ENCODE data around the gene YJU2.
"Not testable (repeated sequence)": the region's sequence is repeated elsewhere in the genome, so short reads cannot be mapped to it uniquely, and the experiment has no call there.

The YJU2 gene

DNA sequence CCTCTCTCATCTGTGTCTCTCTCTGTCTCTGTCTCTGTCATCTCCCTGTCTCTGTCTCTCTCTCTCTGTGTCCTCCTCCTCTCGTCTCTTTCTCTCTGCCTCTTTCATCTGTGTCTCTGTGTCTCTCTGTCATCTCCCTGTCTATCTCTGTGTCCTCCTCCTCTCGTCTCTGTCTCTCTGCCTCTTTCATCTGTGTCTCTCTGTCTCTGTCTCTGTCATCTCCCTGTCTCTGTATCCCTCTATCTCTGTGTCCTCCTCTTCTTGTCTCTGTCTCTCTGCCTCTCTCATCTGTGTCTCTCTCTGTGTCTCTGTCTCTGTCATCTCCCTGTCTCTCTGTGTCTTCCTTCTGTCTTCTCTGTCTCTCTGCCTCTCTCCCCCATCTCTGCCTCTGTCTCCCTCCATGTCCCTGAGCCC is 18.1 kb upstream of the YJU2 start:
- no peak for DNase-seq (ENCODE audit: low read depth in 2 of 2)

DNA sequence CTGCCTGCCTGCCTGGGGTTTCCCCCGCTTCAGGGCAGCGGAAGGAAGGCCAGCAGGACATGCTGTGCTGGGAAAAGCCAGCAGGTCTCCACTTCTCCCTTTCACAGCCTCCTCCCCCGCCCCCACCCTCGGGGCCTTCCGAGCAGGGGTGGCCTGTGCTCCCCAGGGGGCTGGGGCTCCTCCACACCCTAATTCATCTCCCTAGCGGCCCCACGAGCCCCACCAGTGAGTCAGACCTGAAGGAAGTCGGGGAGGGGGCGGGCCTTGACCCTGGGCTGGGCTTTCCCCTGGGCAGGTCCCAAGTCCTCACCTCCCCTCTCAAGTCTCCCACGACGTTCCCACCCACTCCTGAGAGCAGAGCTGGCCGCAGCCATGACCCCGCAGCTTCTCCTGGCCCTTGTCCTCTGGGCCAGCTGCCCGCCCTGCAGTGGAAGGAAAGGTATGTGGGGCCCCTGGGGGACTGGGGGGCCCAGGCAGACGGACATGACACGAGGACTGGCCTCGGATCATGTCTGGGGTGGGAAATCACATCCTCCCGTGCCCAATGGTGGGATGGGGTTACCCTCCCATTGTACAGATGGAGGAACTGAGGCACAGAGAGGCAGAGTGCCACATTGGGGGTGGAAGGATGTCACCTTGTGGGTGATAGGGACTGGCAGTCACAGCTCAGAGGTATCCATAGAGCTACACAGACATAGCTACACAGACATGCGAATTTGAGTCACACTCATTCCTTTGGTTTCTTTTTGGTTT is 17.5 kb upstream of the YJU2 start, which contains the start of gene EBI3:
TSS of gene EBI3 (plus strand) at position 345 of the 753 bp plus-strand sequence. CDS start at position 373, 28 bp downstream.
- DNase-seq (ENCODE audit: low read depth in 2 of 2): no peak

DNA sequence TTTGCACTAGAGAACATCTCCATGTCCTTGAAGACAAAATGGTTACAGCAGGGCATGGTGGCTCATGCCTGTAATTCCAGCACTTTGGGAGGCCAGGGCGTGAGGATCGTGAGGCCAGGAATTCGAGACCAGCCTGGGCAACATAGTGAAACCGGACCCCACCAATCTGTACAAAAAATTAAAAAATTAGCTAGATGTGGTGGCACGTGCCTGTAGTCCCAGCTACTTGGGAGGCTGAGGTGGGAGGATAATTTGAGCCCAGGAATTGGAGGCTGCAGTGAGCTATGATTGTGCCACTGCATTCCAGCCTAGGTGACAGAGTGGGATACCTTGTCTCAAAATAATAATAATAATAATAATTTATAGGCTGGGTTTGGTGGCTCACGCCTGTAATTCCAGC is 16.6 kb upstream of the YJU2 start:
- DNase-seq (ENCODE audit: low read depth in 2 of 2): not testable (repeated sequence)

DNA sequence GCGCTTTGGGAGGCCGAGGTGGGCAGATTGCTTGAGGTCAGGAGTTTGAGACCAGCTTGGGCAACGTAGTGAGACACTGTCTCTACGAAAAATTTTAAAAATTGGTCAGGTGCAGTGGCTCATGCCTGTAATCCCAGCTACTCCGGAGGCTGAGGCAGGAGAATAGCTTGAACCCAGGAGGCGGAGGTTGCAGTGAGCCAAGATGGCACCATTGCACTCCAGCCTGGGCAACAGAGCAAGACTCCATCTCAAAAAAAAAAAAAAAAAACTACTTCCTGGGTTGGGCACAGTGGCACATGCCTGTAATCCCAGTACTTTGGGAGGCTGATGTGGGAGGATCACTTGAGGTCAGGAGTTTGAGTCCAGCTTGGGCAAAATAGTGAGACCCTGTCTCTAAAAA is 15.4 kb upstream of the YJU2 start:
- not testable (repeated sequence) for DNase-seq (ENCODE audit: low read depth in 2 of 2)

DNA sequence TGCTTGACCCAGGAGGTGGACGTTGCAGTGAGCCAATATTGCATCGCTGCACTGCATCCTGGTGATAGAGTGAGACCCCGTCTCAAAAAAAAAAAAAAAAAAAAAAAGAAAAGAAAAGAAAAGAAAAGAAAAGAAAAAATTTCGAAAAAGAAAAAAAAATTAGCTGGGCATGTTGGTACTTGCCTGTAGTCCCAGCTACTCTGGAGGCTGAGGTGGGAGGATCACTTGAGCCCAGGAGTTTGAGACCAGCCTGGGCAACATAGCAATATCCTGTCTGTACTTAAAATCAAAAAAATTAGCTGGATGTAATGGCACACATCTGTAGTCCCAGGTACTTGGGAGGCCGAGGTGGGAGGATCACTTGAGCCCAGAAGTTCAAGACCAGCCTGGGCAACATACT is 14.7 kb upstream of the YJU2 start:
- not testable (repeated sequence) for DNase-seq (ENCODE audit: low read depth in 2 of 2)

DNA sequence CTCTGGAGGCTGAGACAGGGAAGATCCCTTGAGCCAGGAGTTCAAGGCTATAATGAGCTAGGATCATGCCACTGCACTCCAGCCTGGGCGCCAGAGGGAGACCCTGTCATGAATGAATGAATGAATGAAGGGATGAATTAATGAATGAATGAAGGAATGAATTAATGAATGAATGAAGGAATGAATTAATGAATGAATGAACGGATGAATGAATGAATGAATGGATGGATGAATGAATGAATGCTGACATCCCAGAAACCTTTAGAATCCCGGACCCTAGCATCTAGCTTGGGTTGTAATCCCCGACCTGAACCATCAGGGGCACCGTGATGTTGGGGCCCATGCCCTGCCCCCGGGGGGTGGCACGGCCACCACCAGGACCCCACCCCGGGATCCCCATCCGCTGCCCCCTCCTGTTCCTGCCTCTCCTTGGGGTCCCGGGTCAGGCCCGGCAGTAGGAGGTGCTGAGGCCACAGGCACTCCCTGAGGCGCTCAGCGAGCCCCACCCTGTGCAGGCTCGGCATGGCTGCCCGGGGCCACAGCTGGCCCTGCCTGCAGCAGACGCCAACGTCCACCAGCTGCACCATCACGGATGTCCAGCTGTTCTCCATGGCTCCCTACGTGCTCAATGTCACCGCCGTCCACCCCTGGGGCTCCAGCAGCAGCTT is 14.1 kb upstream of the YJU2 start:
- DNase-seq (ENCODE audit: low read depth in 2 of 2): no peak

DNA sequence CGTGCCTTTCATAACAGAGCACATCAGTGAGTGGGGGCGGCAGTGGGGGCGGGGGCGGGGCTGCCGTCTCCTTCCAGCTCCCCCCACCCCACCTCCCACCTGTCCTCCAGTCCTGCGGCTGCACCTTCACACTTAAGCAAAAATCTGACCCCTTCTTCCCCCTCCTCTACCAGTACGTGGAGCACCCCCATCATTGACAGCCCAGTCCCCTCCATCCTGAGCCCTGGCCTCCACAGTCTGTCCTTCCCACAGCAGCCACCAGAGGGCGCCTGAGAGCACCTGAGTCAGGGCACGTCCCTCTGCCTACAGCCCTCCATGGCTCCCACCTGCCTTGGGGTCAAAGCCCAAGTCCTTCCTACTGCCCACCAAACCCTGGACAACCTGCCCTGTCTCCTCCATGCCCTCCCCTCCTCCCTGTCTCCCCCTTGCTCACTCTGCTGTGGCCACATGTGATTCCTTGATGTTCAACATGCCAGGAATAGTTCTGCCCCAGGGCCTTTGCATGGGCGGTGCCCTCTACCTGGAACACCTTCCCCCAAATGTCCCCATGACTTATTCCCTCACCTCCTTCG is 13.5 kb upstream of the YJU2 start:
- no peak for DNase-seq (ENCODE audit: low read depth in 2 of 2)

DNA sequence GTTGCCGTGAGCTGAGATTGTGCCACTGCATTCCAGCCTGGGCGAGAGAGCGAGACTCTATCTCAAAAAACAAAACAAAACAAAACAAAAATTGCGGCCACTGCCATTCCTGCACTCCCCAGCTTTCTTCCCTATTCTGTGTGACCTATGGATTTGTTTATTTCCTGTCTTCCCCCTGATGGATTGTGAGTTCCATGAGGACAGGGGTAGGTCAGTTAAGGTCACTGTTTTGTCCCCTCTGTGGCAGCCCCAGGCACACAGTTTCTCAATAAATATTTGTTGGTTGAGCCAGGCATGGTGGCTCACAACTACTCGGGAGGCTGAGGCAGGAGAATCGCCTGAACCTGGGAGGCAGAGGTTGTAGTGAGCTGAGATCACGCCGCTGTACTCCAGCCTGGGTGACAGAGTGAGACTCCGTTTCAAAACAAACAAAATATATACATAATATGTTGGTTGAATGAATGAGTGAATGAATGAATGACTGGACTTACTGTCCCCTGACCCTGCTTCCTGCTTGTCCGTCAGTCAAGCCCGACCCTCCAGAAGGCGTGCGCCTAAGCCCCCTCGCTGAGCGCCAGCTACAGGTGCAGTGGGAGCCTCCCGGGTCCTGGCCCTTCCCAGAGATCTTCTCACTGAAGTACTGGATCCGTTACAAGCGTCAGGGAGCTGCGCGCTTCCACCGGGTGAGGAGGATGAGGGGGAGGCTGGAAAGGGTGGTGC is 12.6 kb upstream of the YJU2 start:
- DNase-seq (ENCODE audit: low read depth in 2 of 2): no peak

DNA sequence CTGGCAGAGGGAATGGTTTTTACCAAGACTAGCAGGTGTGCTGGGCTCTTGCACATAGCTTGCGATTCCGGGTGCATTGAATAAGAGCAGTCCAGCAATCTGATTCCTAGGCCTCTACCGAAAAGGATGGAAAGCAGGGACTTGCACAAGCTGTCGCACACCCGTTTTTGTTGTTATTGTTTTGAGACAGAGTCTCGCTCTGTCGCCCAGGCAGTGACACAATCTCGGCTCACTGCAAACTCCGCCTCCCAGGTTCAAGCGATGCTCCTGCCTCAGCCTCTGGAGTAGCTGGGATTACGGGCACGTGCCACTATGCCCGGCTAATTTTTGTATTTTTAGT is 12.0 kb upstream of the YJU2 start:
- DNase-seq (ENCODE audit: low read depth in 2 of 2): no peak

DNA sequence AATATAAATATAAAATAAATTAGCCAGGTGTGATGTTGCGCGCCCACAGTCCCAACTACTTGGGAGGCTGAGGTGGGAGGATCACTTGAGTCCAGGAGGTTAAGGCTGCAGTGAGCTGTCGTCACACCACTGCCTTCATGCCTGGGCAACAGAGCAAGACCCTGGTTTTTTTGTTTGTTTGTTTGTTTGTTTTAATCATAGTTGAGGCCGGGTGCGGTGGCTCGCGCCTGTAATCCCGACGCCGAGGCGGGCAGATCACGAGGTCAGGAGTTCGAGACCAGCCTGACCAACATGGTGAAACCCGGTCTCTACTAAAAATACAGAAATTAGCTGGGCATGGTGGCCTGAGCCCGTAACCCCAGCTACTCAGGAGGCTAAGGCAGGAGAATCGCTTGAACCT is 9.4 kb upstream of the YJU2 start:
- DNase-seq (ENCODE audit: low read depth in 2 of 2): not testable (repeated sequence)

DNA sequence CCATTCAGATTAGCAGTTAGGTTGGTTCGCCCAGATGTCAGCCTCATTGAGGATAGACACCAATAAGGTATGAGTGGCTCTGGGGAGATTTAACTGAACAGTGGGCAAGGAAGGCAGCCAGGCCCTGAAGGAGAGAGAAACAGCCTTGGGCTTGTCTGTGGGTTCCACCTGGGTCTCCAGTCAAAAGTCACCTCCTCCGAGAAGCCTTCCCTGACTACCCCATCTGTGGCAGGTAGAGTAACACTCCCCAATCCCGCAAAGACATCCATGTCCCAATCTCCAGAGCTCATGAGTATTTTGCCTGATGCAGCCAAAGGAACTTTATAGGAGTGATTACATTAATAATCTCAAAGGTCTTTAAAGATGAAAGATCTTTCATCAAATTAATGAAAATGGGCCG is 8.0 kb upstream of the YJU2 start:
- DNase-seq (ENCODE audit: low read depth in 2 of 2): no peak

DNA sequence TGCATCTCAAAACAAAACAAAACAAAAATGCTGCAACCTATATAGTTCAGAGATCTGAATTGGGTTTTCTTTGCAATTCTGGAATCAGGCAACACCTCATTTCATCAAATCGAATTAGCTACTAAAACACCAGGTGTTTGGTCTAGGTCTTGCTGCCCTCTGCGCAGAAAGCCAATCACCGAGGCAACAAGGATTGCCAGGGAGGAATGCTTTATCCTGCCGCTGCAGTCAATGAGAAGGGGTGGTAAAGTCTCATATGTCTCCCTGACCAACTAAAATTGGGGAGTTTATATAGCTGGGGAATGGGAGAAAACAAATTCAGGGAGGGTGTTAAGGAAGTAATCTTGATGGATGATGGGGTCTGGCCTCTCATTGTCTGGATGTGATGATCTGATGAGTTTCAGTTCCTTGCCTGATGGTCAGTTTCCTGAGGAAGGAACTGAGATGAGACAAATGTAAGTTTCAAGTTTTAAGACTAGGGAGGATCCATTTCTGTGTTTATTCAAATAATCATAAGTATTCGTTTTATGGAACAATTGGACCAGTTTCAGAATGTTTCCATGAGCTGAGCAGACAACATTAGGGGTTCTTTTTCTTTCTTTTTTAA is 5.0 kb upstream of the YJU2 start:
- no peak for DNase-seq (ENCODE audit: low read depth in 2 of 2)

DNA sequence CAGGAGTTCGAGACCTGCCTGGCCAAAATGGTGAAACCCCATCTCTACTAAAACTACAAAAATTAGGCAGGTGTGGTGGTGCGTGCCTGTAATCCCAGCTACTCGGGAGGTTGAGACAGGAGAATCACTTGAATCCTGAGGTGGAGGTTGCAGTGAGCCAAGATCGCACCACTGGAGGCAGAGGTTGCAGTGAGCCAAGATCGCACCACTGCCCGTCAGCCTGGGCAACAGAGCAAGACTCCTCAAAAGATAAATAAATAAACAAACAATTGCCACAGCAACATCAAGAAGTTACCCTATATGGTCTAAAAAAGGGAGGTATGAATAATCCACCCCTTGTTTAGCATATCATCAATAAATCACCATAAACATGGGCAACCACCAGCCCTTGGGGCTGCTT is 942 bp upstream of the YJU2 start:
- DNase-seq (ENCODE audit: low read depth in 2 of 2): not testable (repeated sequence)

DNA sequence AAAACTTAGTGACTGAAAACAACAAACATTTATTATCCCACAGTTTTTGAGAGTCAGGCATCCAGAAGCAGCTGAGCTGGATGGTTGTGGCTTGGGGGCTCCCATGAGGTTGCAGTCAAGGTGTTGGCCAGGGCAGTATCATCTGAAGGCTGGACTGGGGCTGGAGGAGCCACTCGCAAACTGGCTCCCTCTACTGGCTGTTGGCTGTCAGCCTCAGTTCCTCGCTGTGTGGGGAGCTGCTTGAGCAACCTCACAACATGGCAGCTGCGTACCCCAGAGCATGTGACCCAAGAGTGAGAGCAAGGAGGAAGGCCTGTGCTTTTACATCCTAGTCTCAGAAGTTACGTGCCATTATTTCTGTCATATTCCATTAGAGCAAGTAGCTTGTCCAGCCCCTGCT is 9.7 kb downstream of the YJU2 start:
- DNase-seq (ENCODE audit: low read depth in 2 of 2): no peak

DNA sequence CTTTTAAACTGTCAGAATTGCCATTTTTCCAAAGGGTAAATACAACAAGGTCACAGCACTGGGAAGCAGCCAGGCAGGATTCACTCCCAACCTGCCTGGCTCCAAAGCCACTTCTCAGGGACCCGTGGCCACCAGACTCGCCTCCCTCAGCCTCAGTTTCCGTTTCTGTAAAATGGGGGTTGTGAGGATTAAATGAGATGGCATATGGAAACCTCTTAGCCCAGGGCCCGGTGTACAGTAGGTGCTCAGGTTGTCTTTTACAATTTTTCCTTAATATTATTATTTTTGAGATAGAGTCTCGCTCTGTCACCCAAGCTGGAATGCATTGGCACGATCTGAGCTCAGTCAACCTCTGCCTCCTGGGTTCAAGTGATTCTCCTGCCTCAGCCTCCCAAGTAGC is 10.1 kb downstream of the YJU2 start:
- DNase-seq (ENCODE audit: low read depth in 2 of 2): no peak

DNA sequence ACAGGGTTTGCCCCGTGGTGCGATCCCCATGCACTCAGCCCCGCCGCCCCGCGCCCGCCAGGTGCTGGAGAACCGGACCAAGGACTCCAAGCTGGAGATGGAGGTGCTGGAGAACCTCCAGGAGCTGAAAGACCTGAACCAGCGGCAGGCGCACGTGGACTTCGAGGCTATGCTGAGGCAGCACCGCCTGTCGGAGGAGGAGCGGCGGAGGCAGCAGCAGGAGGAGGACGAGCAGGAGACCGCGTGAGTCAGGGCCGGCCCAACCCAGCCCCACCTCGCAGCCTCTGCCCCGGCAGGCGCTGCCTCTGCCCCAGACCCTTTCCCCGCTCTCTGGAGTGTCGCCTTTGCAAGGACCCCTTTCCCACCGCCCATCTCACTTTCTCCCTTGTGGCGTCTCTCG is 11.3 kb downstream of the YJU2 start:
- no peak for DNase-seq (ENCODE audit: low read depth in 2 of 2)

DNA sequence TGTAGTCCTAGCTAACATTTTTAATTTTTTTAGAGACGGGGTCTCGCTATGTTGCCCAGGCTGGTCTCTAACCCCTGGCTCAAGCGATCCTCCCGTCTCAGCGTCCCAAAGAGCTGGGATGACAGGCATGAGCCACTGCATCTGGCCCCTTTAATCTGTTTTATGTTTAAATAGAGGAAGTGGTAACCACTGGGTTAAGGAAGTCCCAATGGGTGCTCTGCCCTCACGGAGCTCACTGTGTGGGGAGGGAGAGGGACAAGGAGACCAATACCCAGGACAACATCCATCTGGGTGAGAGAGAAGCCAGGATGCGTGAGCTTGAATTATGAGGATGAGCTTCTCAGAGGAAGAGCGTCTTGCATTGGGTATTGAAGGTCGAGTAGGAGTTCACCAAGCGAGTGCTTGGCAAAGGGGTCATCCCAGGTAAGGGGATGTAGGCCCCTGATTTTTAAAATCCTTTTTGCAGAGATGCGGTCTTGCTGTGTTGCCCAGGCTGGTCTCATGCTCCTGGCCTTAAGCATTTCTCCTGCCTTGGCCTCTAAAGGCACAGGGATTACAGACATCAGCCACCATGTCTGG is 13.8 kb downstream of the YJU2 start:
- DNase-seq (ENCODE audit: low read depth in 2 of 2): no peak

DNA sequence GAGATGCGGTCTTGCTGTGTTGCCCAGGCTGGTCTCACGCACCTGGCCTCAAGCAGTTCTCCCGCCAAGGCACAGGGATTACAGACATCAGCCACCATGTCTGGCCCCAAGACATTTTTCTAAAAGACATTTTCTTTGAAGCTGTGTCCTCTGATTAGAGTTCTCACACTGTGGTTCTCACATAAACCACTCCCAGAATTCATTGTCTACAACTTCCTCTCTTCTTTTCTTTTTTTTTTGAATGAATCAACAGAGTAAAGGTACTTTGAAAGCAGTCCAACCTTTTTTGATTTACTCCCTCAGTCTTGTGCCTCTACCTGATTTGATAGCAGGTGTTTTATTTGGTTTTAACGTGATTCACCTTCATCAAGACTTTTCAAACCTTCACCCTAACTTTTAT is 17.9 kb downstream of the YJU2 start:
- no peak for DNase-seq (ENCODE audit: low read depth in 2 of 2)

DNA sequence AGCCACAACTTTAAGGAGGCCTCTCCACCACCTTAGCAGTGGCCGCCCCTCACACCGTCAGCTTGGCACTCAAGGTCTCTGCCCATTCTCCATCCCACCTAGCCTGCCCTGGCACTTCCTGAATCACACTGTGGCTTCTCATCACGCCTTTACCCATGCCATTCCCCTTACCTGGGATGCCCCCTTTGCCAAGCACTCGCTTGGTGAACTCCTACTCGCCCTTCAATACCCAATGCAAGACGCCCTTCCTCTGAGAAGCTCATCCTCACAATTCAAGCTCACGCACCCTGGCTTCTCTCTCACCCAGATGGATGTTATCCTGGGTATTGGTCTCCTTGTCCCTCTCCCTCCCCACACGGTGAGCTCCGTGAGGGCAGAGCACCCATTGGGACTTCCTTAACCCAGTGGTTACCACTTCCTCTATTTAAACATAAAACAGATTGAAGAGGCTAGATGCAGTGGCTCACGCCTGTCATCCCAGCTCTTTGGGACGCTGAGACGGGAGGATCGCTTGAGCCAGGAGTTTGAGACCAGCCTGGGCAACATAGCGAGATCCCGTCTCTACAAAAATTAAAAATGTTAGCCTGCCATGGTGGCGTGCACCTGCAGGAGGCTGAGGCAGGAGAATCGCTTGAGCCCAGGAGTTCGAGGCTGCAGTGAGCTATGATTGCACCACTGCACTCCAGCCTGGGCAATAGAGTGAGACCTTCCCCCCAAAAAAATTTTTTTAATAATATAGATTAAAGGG is 19.5 kb downstream of the YJU2 start:
- no peak for DNase-seq (ENCODE audit: low read depth in 2 of 2)

DNA sequence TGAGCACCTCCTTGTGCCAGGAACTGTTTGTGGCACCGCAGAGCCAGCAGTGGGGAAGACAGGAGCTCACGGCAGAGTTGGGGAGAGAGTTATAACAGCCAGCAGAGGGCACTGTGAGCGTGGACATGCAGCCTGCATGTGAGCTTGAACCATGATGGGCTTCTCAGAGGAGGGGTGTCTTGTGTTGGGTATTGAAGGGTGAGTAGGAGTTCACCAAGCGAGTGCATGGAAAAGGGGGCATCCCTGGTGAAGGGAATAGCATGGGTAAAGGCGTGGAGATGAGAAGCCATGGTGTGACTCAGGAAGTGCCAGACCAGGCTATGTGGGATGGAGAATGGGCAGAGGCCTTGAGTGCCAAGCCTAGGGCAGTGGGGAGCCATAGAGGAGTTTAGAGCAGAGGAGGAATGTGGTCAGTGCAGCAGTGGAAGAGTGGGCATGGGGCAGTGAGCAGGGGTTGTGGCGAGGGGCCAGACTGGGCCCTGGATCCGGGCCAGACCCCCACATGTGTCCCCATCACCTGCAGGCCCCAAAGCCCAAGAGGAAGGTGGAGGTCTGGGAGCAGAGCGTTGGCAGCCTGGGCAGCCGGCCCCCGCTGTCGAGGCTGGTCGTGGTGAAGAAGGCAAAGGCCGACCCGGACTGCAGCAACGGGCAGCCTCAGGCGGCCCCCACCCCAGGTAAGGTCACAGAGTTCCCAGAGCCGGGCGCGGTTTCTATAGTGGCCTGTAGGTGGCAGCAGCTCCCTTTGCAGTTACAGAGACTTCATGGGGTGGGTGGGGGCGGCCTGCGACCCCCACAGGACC is 20.4 kb downstream of the YJU2 start:
- no peak for DNase-seq (ENCODE audit: low read depth in 2 of 2)
